Activated CD8-positive, alpha-beta memory T cell treated with anti-CD3 and anti-CD28 coated beads, Interleukin-2, amount 50 U/mL, for 1 hour (primary cell): ENCODE results near the gene ARHGAP6.

Experiments
- DNase-seq: peaks from one replicate; pipeline ENCODE4 v3.0.0-alpha.2; 2020; ENCODE audit errors: extremely low read depth

Gene ARHGAP6

GRCh38 chrX:11575332-11575731, 90.4 kb downstream of the ARHGAP6 start:
- DNase-seq, result no peak

- DNase-seq, result no peak
These were observed 98.0 kb downstream of the ARHGAP6 start for GRCh38 chrX:11567528-11568220.

DNA sequence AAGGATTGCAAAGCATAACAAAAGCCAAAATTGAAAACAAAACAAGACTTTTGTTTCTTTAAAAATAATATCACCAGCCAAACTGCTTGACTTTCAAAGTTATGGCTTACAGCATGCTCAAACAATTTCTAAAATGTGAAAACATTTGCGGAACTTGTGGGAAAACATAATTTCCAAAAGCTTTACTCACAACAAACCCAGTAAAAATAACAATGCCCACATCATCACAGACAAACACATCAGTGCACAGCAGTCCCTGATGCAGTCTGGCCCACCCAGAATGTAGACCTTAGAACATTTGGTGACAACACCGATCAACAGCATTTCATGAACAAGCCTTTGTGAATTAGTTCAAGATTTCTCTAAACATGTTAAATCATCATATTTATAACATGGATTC, 98.9 kb downstream of the ARHGAP6 start:
- no peak for DNase-seq

DNA sequence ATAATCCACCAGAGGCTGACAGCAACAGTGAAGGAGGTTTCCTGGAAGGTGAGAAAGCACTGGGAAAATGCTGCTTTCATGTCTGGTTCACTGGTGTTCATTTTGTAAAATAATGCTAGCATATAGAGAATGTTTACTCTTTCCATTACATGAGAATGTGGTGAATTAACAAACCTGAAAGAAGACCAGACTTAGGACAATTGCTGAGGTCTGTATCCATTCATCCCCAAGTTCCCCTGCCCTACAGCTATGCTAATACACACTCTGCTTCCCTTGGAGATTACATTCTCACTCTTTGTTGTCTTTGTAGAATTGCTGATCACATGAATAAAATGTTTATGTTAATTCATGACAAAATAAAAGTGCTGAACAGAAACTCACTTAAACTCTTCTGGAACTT, 99.5 kb downstream of the ARHGAP6 start:
- DNase-seq, result no peak

- DNase-seq, result no peak
These were observed 101.2 kb downstream of the ARHGAP6 start for GRCh38 chrX:11564546-11564945.

- no peak for DNase-seq
These were observed 103.2 kb downstream of the ARHGAP6 start for GRCh38 chrX:11562570-11562969.

DNA sequence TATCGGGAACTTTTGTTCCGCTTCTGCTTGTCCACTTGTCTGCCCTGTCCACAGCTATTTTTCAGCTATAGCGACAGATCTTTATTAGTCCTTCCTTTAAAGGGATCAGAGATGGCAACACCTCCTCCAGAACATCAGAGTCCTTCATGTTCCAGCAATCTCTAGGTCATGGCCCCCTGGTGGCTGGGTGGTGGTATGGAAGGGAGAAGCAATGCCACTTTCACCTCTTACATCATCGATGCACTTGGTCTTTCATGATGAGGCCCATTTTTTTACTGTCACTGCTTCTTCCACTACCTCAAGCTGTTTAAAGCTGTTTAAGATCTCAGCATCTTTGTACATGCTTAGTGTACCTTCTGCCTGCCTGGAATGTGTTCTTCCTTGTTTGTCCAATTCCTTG, 106.7 kb downstream of the ARHGAP6 start:
- no peak for DNase-seq

DNA sequence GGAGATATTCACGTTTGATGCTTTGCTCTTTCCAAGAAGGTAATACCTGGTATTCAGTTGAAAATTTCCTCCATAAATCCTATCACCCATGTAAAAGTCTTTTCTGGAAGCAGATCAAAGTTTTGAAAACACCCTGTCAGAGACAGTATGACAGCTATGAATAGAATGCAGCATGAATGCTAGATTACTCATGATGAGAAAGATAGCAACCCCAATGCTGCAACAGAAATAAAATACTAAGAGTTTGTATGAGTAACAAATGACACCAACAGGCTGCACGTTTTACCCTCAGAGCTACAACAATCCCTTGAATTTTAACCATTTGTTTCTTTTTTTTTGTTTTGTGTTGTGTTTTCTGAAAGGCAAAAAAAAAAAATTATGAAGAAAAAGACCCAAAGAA, 108.6 kb downstream of the ARHGAP6 start:
- DNase-seq, result no peak

- DNase-seq, result no peak
These were observed 110.0 kb downstream of the ARHGAP6 start for GRCh38 chrX:11555759-11556158.

DNA sequence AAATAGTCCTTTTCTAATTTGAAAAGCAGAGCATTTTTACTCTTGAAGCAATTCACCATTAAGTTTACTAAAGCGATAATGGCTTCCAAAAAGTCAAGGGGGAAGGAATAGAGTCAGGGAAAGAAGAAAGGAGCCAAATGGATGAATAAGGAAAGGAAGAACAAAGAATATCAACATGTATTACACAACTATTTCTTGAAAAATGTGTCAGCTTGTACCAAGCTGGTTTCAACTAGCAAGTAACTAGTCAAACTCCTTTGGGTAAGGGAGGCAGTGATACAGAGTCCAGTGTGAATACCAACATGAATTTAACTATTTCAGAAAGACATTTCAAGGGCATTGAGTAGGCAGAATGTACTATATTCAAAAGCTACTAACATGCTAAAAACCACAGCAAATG, 112.1 kb downstream of the ARHGAP6 start:
- no peak for DNase-seq

GRCh38 chrX:11551151-11551550, 114.6 kb downstream of the ARHGAP6 start:
- no peak for DNase-seq

GRCh38 chrX:11546917-11547316, 118.8 kb downstream of the ARHGAP6 start:
- DNase-seq, result no peak

GRCh38 chrX:11543249-11543648, 122.5 kb downstream of the ARHGAP6 start:
- no peak for DNase-seq

DNA sequence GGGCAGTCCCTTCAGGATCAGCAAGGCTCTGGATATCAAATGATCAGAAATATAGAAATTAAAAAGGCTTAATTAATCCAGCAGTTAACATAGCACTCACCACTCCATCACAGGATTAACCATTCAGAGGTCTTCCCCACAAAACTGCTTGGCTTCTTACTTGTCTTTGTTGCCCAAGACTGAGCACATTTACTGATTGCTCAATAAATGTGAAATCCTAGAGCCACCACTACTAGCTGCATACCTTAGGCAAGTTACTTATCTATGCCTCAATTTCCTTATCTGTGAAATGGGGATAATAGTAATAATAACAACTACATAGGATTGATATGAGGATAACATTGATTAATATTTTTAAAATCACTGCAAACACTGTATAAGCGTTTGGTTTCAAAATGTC, 124.2 kb downstream of the ARHGAP6 start:
- DNase-seq, result no peak

DNA sequence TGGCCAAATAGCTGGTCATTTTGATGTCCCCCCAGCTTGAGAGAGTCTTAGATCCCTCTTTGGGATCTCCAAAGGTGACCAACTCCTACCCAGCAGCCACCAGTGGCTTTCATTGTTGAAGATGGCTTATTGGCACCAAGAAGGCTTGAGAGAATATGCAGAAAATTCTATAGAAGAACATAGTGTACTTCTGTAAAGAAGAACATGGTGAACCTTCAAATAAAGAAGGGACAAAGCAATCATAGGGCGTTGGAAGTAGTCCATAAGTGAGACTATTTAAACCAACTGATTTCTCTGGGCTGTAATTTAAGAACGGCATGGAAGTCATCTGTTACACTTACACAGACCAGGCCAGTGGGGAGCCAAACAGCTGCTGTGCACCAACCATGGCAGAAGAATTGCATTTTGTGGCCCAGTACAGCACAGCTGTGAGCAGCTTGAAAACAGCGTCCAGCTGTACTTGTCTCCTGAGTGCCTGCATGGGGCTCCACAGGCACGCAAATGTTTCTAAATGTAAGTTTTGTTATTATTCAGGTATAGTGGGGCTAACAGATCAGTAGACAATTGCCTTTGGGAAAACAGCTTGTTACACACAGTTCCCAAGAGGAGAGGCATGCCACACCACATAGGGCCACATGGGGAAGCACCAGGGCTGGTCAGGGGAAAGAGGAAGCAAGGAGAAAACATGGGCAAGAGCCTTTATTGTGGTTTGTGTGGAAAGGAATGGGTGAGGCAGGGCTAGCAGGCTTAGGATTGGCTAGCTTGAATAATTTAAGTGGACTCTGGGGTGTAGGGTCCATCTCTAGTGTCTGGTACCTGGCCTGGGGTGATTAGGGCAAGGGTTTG, 125.0 kb downstream of the ARHGAP6 start:
- DNase-seq, result no peak

GRCh38 chrX:11537141-11537540, 128.6 kb downstream of the ARHGAP6 start:
- no peak for DNase-seq

- no peak for DNase-seq
These were observed 130.4 kb downstream of the ARHGAP6 start for GRCh38 chrX:11535156-11535919.

DNA sequence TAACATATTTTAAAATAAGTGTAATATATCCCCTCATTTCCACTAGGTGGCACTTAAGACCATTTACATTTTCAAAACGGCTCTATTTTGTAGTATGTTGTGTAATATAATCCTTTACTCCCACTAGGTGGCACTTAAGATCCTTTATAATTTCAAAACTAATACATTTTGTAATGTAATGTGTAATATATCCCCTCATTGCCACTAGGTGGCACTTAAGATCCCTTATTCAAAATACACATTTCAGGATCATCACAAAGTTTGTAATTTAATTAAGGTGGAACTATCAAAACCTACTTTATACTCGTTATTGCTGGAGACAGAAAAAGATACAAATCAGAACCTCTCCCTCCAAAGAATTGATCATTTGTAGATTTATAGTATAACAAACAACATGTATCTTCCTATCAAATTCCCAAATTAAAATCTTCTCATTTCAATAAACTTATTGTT, 132.5 kb downstream of the ARHGAP6 start:
- DNase-seq, result no peak

- DNase-seq, result no peak
These were observed 133.2 kb downstream of the ARHGAP6 start for GRCh38 chrX:11532291-11533078.

GRCh38 chrX:11531226-11531625, 134.5 kb downstream of the ARHGAP6 start:
- DNase-seq, result no peak

DNA sequence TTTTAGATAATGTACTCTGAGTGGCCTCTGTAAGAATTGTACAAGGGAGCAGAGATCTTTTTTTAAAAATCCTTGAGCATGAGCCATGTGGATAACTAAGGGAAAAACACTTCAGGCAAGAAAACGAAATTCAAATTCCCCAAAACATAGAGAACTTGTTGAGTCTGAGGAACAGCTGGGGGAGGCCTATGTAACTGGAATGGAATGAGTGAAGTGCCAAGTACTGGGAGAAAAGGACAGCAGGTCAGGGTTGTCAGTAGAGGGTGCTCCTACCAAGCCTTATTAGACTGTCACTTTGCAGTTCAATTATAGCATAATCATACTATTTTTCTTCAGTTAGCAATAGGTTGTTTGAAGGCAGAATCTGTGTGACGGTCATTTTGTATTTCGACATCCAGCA, 135.1 kb downstream of the ARHGAP6 start:
- no peak for DNase-seq

- DNase-seq, result no peak
These were observed 137.1 kb downstream of the ARHGAP6 start for GRCh38 chrX:11528623-11529022.
